H9 (cell line): ENCODE data around the gene IRF2BP2. TPM values are rescaled to one million over a fixed set of nuclear protein-coding genes. Genes with fewer than 3 reads are reported as not detected.

ENCODE experiments used
- DNase-seq: peaks from one replicate; pipeline ENCODE4 v3.0.0-alpha.2; 2017
- H2AFZ ChIP-seq: one replicate; pipeline ENCODE4 v1.6.1; 2013; ENCODE audit warnings: mild to moderate bottlenecking, low read length, control low read depth, moderate library complexity
- H2AK5ac ChIP-seq: 2 replicates; pipeline ENCODE4 v1.6.1; 2013; ENCODE audit warnings: low read length, control low read depth, mixed read lengths; ENCODE audit not compliant: insufficient read length
- H2BK120ac ChIP-seq: one replicate; pipeline ENCODE4 v1.6.1; 2013; ENCODE audit warnings: low read depth, mild to moderate bottlenecking, low read length, control low read depth, inconsistent platforms; ENCODE audit not compliant: poor library complexity, severe bottlenecking
- H2BK12ac ChIP-seq: 2 replicates; pipeline ENCODE4 v1.6.1; 2013; ENCODE audit warnings: low read length, control low read depth, mixed read lengths, low read depth; ENCODE audit not compliant: insufficient read length
- H2BK15ac ChIP-seq: 2 replicates; pipeline ENCODE4 v1.6.1; 2013; ENCODE audit warnings: low read depth, low read length, control low read depth
- H2BK20ac ChIP-seq: one replicate; pipeline ENCODE4 v1.6.1; 2013; ENCODE audit warnings: low read depth, mild to moderate bottlenecking, low read length, control low read depth, inconsistent platforms; ENCODE audit not compliant: poor library complexity, severe bottlenecking
- H2BK5ac ChIP-seq: 2 replicates; pipeline ENCODE4 v1.6.1; 2013; ENCODE audit warnings: low read length, control low read depth, mixed read lengths; ENCODE audit not compliant: insufficient read length
- H3K14ac ChIP-seq: 2 replicates; pipeline ENCODE4 v1.6.1; 2013; ENCODE audit warnings: low read length, control low read depth; ENCODE audit not compliant: insufficient read depth
- H3K18ac ChIP-seq: 2 replicates; pipeline ENCODE4 v1.6.1; 2013; ENCODE audit warnings: low read depth, mild to moderate bottlenecking, mixed read lengths, low read length, control low read depth; ENCODE audit not compliant: insufficient read length
- H3K23ac ChIP-seq: 2 replicates; pipeline ENCODE4 v1.6.1; 2013; ENCODE audit warnings: low read length, control low read depth, mixed read lengths, low read depth; ENCODE audit not compliant: insufficient read length
- H3K23me2 ChIP-seq: 2 replicates; pipeline ENCODE4 v1.6.1; 2013; ENCODE audit warnings: low read depth, mild to moderate bottlenecking, mixed read lengths, low read length, control low read depth; ENCODE audit not compliant: insufficient read length, poor library complexity, severe bottlenecking
- H3K27ac ChIP-seq: 2 replicates; pipeline ENCODE4 v1.5.1; 2013; ENCODE audit warnings: low read length, control low read depth, mixed read lengths, low read depth; ENCODE audit not compliant: insufficient read length
- H3K27me3 ChIP-seq: 2 replicates; pipeline ENCODE4 v1.6.1; 2013; ENCODE audit warnings: low read length, control low read depth, inconsistent platforms; ENCODE audit not compliant: insufficient read depth
- H3K4ac ChIP-seq: 2 replicates; pipeline ENCODE4 v1.6.1; 2013; ENCODE audit warnings: low read depth, mild to moderate bottlenecking, control low read depth, inconsistent platforms, low read length, moderate library complexity
- H3K4me1 ChIP-seq: 2 replicates; pipeline ENCODE4 v1.6.1; 2013; ENCODE audit warnings: low read length, control low read depth, inconsistent platforms; ENCODE audit not compliant: insufficient read depth
- H3K4me2 ChIP-seq: 2 replicates; pipeline ENCODE4 v1.6.1; 2013; ENCODE audit warnings: low read length, control low read depth, mixed read lengths; ENCODE audit not compliant: insufficient read length, insufficient read depth
- H3K56ac ChIP-seq: 2 replicates; pipeline ENCODE4 v1.6.1; 2013; ENCODE audit warnings: low read depth, mild to moderate bottlenecking, mixed read lengths, low read length, control low read depth; ENCODE audit not compliant: insufficient read length
- H3K79me1 ChIP-seq: 2 replicates; pipeline ENCODE4 v1.6.1; 2013; ENCODE audit warnings: low read depth, mild to moderate bottlenecking, moderate library complexity, low read length, control low read depth, inconsistent platforms; ENCODE audit not compliant: insufficient read depth, poor library complexity, severe bottlenecking
- H3K79me2 ChIP-seq: 2 replicates; pipeline ENCODE4 v1.6.1; 2013; ENCODE audit warnings: low read length, control low read depth, inconsistent platforms; ENCODE audit not compliant: insufficient read depth
- H3K9ac ChIP-seq: 2 replicates; pipeline ENCODE4 v1.6.1; 2013; ENCODE audit warnings: low read length, control low read depth, mixed read lengths; ENCODE audit not compliant: insufficient read length; ENCODE audit errors: extremely low read depth
- H3K9me3 ChIP-seq: one replicate; pipeline ENCODE4 v1.6.1; 2013; ENCODE audit warnings: low read depth, low read length, inconsistent platforms; ENCODE audit not compliant: control insufficient read depth
- H3T11ph ChIP-seq: one replicate; pipeline ENCODE4 v1.6.1; 2013; ENCODE audit warnings: mild to moderate bottlenecking, low read length, control low read depth, inconsistent platforms
- H4K20me1 ChIP-seq: one replicate; pipeline ENCODE4 v1.6.1; 2013; ENCODE audit not compliant: control insufficient read depth, insufficient read length, insufficient read depth
- H4K5ac ChIP-seq: 2 replicates; pipeline ENCODE4 v1.6.1; 2013; ENCODE audit warnings: low read depth, mild to moderate bottlenecking, mixed read lengths, low read length, control low read depth; ENCODE audit not compliant: insufficient read length
- H4K8ac ChIP-seq: replicated peaks from 2 replicates; pipeline ENCODE4 v1.6.1; 2013; ENCODE audit warnings: low read length, control low read depth, mixed read lengths, low read depth; ENCODE audit not compliant: insufficient read length
- H4K91ac ChIP-seq: 2 replicates; pipeline ENCODE4 v1.6.1; 2013; ENCODE audit warnings: low read depth, mild to moderate bottlenecking, moderate library complexity, mixed read lengths, low read length, control low read depth; ENCODE audit not compliant: insufficient read length
- H3K27ac Mint-ChIP-seq, 3 experiments: 2 replicates in 2 of 3; 3 replicates in 1 of 3; pipeline ENCODE4 v1.8.0; 2020 to 2021; ENCODE audit warnings: mixed read lengths in 3 of 3, mild to moderate bottlenecking in 1 of 3, moderate library complexity in 1 of 3
- H3K27me3 Mint-ChIP-seq: 2 replicates; pipeline ENCODE4 v1.8.0; 2021; ENCODE audit warnings: low read depth, mild to moderate bottlenecking, moderate library complexity, mixed read lengths
- H3K36me3 Mint-ChIP-seq, 3 experiments: 2 replicates in 2 of 3; 3 replicates in 1 of 3; pipeline ENCODE4 v1.8.0; 2020 to 2021; ENCODE audit warnings: low read depth in 3 of 3, mixed read lengths in 3 of 3; ENCODE audit not compliant: insufficient read depth in 1 of 3
- H3K4me1 Mint-ChIP-seq, 2 experiments: 2 replicates each; pipeline ENCODE4 v1.8.0; 2020; ENCODE audit warnings: mixed read lengths in 2 of 2
- H3K4me3 Mint-ChIP-seq, 2 experiments: 2 replicates in 1 of 2; 3 replicates in 1 of 2; pipeline ENCODE4 v1.8.0; 2020 to 2021; ENCODE audit warnings: mild to moderate bottlenecking in 2 of 2, mixed read lengths in 2 of 2, moderate library complexity in 1 of 2
- H3K9me3 Mint-ChIP-seq, 2 experiments: 2 replicates in 1 of 2; 3 replicates in 1 of 2; pipeline ENCODE4 v1.8.0; 2020; ENCODE audit warnings: mild to moderate bottlenecking in 2 of 2, mixed read lengths in 2 of 2, moderate library complexity in 1 of 2
- WGBS: extraction: QIAGEN DNeasy Blood & Tissue Kit; methylation state at CpG from one replicate; pipeline ENCODE4 v1.1.7; 2013; ENCODE audit warnings: missing lambda C conversion rate, low lambda C conversion rate, mixed read lengths; ENCODE audit not compliant: insufficient read length; ENCODE audit errors: extremely low coverage; 5-methylcytosine and 5-hydroxymethylcytosine counted together
- total RNA-seq: library from RNA; stranded (reverse); gene quantifications from 2 replicates; pipeline ENCODE4 v1.2.1, GENCODE V29; 2021
- TF ChIP-seq, protein P1 (sequence below): fragments of 200-600 bp; sonication (generic); conservative IDR thresholded peaks from 3 replicates; pipeline ENCODE4 v1.8.0; 2021; ENCODE audit warnings: antibody characterized with exemption, mild to moderate bottlenecking

IRF2BP2 gene
- total RNA-seq, 1 experiment from 2014 or later: 80.2 TPM

DNA sequence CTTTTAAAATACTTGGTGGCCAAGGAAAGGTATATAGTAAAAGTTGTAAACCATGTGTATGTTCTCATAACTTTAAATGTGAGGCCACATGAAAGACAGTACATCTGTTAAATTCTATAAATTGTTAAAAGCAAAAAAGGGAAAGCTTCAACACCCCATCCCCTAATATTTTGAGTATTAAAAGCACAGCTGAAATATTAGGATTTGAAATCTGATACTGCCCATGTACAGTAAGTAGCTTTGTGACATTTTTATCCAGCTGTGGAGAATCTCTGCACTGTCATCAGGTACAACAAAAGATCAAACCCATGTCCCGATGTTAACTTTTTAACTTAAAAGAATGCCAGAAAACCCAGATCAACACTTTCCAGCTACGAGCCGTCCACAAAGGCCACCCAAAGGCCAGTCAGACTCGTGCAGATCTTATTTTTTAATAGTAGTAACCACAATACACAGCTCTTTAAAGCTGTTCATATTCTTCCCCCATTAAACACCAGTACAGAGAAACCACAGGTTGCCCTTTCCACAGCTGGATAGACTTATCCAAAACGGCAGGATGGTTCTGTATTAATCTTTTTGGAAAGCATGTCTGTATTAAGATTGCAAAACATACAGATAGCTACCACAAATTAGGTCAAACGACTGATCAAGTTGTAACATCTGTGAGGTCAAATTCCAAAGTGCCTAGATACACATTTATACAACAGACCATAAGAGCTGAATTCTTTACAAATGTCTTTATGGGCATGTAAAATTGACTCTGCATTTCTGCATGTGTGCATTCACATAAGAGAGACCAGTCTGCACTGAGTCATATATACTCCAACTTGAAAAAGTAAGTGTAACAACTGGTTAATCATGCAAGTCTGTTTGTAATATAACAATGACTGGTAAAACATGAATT lies 5.2 kb downstream of the IRF2BP2 start:
- Histone ChIP-seq H3K23me2 (peaks cover 13% of the 10 kb centered on the region), H2BK15ac (no peak overlapping the region), H2BK120ac (no peak overlapping the region), H3K14ac (no peak overlapping the region), H3T11ph (no peak overlapping the region), H3K4ac (no peak overlapping the region), H4K20me1 (no peaks in the 10 kb centered on the region), H3K18ac (no peak overlapping the region), H4K91ac (no peak overlapping the region), H3K4me1 (peaks cover 6% of the 10 kb centered on the region), H3K27ac (no peak overlapping the region), H2BK5ac (no peak overlapping the region), H3K23ac (no peak overlapping the region), H2BK12ac (no peak overlapping the region), H4K5ac (no peak overlapping the region), H3K9me3 (no peaks in the 10 kb centered on the region), H3K79me2 (peaks cover 32% of the 10 kb centered on the region; the same call in 1 of the 2 replicates), H2AFZ (no peak overlapping the region), H3K79me1 (no peaks in the 10 kb centered on the region), H3K56ac (no peak overlapping the region), H3K4me2 (peak overlapping the region; percentile 40), H2AK5ac (no peak overlapping the region), H2BK20ac (no peak overlapping the region), H3K9ac (no peak overlapping the region), H3K27me3 (no peaks in the 10 kb centered on the region), H4K8ac (no peak overlapping the region)
- DNase-seq: no peak
- no peaks in the 10 kb centered on the region for H3K9me3 Mint-ChIP-seq
- peaks cover 24 to 49% (median 26%) of the 10 kb centered on the region in 3 experiments for H3K36me3 Mint-ChIP-seq
- H3K27me3 Mint-ChIP-seq: no peaks in the 10 kb centered on the region
- peak overlapping the region in 1 of 3 experiments; percentile 24; a peak in 1 of 7 replicates for H3K27ac Mint-ChIP-seq
- peak overlapping the region; percentile 91 to 92 for H3K4me3 Mint-ChIP-seq
- peaks cover 60 to 65% of the 10 kb centered on the region in 2 experiments for H3K4me1 Mint-ChIP-seq
- TF ChIP-seq, protein P1, sequence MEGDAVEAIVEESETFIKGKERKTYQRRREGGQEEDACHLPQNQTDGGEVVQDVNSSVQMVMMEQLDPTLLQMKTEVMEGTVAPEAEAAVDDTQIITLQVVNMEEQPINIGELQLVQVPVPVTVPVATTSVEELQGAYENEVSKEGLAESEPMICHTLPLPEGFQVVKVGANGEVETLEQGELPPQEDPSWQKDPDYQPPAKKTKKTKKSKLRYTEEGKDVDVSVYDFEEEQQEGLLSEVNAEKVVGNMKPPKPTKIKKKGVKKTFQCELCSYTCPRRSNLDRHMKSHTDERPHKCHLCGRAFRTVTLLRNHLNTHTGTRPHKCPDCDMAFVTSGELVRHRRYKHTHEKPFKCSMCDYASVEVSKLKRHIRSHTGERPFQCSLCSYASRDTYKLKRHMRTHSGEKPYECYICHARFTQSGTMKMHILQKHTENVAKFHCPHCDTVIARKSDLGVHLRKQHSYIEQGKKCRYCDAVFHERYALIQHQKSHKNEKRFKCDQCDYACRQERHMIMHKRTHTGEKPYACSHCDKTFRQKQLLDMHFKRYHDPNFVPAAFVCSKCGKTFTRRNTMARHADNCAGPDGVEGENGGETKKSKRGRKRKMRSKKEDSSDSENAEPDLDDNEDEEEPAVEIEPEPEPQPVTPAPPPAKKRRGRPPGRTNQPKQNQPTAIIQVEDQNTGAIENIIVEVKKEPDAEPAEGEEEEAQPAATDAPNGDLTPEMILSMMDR: no peak
- no CpG with 5 or more reads among the region's 6 CpGs for WGBS
